ENCODE measurements around the gene RPUSD1. TPM values are rescaled to one million over a fixed set of nuclear protein-coding genes. Genes with fewer than 3 reads are reported as not detected.

The RPUSD1 gene
- total and polyA plus RNA-seq, 2 of the 13 experiments (the other 11 are each of a cell fraction or from before 2014, with no cell fraction given): 13.1 to 26.2 TPM

DNA sequence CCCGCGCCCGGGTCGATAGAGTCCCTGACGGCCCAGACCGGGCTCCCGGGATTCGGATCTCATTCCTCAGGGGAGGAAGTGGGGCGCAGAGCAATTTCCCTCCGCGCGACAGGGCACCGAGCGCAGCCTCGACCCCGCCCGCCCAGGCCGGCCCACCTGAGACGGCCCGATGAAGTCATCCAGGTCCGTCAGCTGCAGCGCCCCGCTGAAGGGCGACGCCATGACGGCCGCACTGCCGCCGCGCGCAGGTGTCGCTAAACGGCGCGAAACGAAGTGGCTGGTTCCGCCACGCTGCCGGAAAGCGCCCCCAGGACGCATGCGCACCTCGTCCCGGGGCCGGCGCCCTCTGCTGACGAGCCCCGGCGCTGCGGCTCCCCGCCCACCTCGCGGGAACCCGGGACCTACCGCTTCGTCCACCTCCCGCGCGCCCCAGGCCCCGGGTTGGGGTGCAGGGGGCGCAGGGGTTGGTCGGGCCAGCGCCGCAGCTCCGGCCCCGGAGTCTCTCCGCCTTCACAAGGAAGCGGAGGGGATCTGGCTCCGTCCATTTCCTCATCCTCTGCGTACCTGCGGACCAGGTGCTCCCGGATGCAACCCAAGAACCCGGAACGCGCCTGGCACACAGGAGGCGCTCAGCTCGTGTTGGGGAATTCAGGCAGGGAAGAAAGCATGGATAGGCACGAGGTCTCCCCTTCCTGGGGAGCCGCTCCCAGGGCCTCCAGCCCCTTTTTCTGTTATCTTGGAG is 47.2 kb downstream of the RPUSD1 start, which contains the start of gene CIAO3 (continued):
- TF ChIP-seq ZNF460 (CRISPR knock-in tag; IDR thresholded peaks at IDR 0.05; ENCODE audit: borderline replicate concordance): no peak; the same call in 1 of the 2 replicates
- peak; percentile 28 for TF ChIP-seq ASH2L (IDR thresholded peaks at IDR 0.05; ENCODE audit: insufficient read length, low read depth, low read length)
- no peak for TF ChIP-seq ZNF160 (CRISPR knock-in tag; IDR thresholded peaks at IDR 0.05)
- TF ChIP-seq, protein P1, sequence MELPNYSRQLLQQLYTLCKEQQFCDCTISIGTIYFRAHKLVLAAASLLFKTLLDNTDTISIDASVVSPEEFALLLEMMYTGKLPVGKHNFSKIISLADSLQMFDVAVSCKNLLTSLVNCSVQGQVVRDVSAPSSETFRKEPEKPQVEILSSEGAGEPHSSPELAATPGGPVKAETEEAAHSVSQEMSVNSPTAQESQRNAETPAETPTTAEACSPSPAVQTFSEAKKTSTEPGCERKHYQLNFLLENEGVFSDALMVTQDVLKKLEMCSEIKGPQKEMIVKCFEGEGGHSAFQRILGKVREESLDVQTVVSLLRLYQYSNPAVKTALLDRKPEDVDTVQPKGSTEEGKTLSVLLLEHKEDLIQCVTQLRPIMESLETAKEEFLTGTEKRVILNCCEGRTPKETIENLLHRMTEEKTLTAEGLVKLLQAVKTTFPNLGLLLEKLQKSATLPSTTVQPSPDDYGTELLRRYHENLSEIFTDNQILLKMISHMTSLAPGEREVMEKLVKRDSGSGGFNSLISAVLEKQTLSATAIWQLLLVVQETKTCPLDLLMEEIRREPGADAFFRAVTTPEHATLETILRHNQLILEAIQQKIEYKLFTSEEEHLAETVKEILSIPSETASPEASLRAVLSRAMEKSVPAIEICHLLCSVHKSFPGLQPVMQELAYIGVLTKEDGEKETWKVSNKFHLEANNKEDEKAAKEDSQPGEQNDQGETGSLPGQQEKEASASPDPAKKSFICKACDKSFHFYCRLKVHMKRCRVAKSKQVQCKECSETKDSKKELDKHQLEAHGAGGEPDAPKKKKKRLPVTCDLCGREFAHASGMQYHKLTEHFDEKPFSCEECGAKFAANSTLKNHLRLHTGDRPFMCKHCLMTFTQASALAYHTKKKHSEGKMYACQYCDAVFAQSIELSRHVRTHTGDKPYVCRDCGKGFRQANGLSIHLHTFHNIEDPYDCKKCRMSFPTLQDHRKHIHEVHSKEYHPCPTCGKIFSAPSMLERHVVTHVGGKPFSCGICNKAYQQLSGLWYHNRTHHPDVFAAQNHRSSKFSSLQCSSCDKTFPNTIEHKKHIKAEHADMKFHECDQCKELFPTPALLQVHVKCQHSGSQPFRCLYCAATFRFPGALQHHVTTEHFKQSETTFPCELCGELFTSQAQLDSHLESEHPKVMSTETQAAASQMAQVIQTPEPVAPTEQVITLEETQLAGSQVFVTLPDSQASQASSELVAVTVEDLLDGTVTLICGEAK (IDR thresholded peaks at IDR 0.05): no peak
- TF ChIP-seq, protein P1 (CRISPR knock-in tag; IDR thresholded peaks at IDR 0.05): peak; percentile 77; the same call in 1 of the 2 replicates
- peak; percentile 76; the same call in 1 of the 2 replicates for TF ChIP-seq ZNF34 (CRISPR knock-in tag; IDR thresholded peaks at IDR 0.05; ENCODE audit: borderline replicate concordance)
- 0 out of 2 replicates have a peak, but pooled peaks have one; percentile 59 for TF ChIP-seq DMAP1 (CRISPR knock-in tag; IDR thresholded peaks at IDR 0.05)
- peak; percentile 55; the same call in 1 of the 2 replicates for TF ChIP-seq MIXL1 (CRISPR knock-in tag; IDR thresholded peaks at IDR 0.05)
- peak; percentile 82 for TF ChIP-seq MEIS1 (CRISPR knock-in tag; IDR thresholded peaks at IDR 0.05; ENCODE audit: borderline replicate concordance)
- no peak for TF ChIP-seq ZBTB37 (CRISPR knock-in tag; IDR thresholded peaks at IDR 0.05)
- peak; percentile 80 for TF ChIP-seq ESRRA (CRISPR knock-in tag; IDR thresholded peaks at IDR 0.05; ENCODE audit: low read depth)
- no peak for TF ChIP-seq ZNF724P (CRISPR knock-in tag; IDR thresholded peaks at IDR 0.05; ENCODE audit: borderline replicate concordance)
- TF ChIP-seq ZNF768 (CRISPR knock-in tag; IDR thresholded peaks at IDR 0.05): peak; percentile 55; the same call in 1 of the 2 replicates
- TF ChIP-seq ZNF558 (CRISPR knock-in tag; IDR thresholded peaks at IDR 0.05; ENCODE audit: borderline replicate concordance): peak; percentile 34; the same call in 1 of the 2 replicates
- peak; percentile 36; the same call in 1 of the 2 replicates for TF ChIP-seq NCOA2 (CRISPR knock-in tag; IDR thresholded peaks at IDR 0.05)
- TF ChIP-seq KMT2B (CRISPR knock-in tag; IDR thresholded peaks at IDR 0.05): peak; percentile 73; the same call in 1 of the 2 replicates
- TF ChIP-seq, protein P2, sequence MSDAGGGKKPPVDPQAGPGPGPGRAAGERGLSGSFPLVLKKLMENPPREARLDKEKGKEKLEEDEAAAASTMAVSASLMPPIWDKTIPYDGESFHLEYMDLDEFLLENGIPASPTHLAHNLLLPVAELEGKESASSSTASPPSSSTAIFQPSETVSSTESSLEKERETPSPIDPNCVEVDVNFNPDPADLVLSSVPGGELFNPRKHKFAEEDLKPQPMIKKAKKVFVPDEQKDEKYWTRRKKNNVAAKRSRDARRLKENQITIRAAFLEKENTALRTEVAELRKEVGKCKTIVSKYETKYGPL (CRISPR knock-in tag; IDR thresholded peaks at IDR 0.05): no peak
- 0 out of 2 replicates have a peak, but pooled peaks have one; percentile 38 for TF ChIP-seq BRD4 (CRISPR knock-in tag; IDR thresholded peaks at IDR 0.05)
- peak; percentile 95 for TF ChIP-seq GTF3A (CRISPR knock-in tag; conservative IDR thresholded peaks at IDR 0.05)
